ENCODE data around the gene CTNS.

CTNS gene

DNA sequence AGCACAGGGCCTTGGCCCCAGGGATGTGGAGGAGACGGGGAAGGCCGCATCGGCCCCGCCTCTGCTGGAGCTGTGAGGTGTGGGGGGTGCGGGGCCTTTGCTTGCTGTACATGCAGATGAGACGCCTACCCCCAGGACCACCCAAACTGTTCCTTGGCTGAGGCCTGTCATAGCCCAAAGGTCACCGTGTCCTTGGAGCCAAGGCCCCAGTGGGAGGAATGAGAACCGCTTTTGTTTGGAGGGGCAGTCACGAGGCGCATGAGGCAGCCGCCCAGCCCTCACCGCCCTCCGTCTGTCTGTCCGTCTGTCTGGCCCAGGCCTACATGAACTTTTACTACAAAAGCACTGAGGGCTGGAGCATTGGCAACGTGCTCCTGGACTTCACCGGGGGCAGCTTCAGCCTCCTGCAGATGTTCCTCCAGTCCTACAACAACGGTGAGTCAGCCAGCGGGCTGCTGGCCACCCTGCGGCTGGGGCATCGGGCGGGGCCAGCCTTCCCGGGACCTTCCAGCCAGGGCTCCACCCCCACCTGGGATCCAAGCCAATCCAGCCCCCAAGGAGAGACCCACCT lies 23.1 kb downstream of the CTNS start:
- no peak for DNase-seq

DNA sequence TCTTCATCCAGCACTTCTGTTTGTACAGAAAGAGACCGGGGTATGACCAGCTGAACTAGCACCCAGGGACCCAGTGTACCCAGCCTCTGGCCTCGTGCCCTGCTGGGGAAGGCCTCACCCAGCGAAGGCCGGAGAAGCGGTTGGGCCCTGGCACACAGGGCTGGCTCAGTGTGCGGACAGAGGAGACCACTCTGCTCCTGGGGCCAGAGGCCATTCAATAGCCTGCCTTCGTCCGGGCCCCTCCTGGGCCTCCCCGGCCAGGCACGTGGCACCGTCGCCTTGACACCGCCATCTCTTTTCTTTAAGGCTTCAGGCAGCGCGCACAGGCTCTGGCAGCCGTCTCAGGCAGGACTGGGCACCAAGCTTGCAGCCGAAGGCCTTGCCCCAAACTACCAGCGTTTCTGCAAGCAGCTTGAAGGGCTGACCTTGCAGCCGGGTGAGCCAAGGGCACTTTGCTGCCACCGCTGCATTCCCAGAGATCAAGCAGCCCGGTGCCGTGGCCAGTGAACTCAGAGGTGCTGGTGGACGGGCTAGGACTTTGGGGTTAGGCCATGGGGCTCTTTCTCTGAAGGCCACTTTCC lies 23.8 kb downstream of the CTNS start:
- DNase-seq: no peak

DNA sequence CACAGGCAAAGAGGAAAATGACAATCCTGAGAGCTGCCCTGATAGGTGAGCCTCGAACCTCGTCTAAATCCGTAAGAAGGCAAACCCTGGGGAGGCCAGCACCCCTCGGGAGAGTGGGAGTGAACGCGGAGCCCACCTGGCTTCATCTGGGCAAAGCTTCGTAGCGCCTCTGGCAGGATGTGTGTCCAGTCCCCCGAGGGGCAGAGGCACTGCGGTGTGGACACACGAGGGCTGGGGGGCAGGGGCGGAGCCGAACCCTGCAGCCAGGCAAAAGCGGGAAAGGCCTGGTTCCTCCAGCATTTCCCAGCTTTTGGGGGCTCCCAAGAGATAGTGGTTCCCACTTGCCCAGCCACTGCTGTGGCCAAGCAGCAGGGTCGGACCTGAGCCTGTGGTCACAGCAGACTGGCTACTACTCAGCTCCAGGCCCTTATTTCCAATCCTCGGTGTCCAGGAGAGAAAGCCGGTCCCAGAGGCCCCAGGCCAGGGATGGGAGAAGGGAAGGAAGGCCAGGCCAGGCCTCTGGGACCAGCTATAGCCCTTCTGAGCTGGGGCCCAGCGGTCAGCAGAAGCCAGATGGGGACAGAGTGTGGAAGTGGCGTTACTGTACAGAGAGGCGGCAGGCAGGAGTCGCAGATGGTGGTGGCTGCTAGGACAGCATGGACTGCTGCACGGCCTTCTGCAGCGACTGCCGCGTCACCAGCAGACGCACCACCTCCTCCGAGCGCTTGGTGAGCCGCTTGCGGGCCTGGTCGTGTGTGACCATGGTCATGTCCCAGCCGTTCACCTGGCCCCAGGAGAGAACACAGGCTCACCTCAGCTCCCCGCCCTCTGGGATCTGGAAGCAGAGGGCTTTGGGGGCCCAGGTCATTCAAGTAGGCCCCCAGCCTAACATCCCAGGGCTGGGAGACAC lies 26.8 kb downstream of the CTNS start:
- DNase-seq: no peak

DNA sequence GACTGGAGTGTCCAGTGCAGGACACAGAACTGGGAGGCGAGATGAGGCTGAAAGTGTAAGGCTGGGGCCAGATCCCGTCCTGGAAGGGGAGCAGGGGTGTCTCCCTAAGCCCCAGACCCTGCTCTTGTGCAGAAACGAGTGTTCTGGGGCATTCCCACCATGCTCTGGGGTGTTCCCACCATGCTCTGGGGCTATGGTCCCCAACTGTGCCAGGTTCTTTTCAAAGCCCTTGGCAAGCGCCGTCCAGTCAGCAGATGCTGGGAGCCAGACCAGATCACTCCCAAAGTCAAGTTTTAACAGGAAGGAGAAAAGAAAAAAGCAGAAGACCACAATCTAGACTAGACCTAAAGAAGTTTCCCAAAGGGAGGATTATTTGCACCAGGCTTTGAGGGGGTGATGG lies 29.3 kb downstream of the CTNS start:
- DNase-seq: no peak

DNA sequence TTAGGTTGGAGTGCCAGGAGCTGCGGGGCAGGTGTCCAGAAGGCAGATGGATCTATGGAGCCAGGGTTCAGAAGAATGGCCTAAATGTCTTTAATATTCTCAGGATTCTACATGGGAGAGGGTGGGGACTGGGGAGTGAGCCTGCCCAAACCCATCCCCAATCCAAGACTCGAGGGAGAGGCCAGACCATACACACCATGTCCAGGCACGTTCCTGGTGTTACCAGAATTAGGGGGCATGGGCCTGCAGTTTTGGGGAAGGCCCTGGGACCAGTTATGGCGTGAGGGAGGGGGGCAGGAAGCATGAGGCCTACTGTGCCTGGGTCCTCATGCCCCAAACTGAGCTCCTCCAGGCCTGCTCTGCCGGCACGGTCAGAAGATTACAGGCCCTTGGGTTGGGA lies 30.0 kb downstream of the CTNS start:
- no peak for DNase-seq

DNA sequence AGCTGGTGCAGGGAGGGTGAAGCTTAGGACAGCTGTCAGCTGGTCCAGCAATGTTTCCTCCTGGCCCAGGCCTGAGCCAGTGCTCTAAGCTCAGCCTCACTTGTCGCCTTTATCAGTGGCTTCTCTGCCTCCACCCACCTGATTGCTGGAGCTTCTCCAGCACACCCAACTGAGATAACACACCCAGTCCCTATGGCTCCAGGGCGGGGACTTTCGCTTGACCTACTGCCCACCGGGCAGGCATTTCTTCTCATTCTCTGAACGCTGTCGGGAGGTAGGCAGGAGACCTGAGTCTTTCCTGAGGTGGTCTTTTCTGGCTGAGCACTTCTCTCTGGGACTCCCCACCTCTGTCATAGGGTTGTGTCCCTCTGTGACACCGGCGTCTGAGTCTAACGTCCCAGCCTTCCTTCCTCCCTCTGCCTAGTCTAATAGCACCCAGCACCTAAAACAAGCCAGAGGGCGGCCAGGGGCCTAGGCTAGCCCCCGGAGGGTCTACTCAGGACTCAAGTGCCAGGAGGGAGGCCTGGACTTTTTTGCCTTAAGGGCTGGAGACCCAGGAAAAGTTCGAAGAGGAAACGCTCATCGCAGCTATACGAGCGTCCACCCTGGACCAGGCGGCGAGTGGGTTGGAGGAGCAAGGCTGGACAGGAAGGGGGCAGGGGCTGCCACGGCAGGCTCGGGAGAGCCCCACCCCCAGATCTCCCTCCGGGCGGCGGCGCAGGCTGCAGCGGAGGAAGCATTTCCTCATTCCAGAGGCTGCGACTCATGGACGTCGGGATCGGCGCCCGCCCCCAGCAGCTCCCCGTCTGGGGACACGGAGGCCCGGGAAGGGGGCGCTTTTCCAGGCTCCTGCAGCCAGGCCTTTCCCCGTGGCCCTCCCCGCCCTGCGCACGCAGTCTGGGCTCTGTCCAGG lies 31.1 kb downstream of the CTNS start:
- DNase-seq: no peak

DNA sequence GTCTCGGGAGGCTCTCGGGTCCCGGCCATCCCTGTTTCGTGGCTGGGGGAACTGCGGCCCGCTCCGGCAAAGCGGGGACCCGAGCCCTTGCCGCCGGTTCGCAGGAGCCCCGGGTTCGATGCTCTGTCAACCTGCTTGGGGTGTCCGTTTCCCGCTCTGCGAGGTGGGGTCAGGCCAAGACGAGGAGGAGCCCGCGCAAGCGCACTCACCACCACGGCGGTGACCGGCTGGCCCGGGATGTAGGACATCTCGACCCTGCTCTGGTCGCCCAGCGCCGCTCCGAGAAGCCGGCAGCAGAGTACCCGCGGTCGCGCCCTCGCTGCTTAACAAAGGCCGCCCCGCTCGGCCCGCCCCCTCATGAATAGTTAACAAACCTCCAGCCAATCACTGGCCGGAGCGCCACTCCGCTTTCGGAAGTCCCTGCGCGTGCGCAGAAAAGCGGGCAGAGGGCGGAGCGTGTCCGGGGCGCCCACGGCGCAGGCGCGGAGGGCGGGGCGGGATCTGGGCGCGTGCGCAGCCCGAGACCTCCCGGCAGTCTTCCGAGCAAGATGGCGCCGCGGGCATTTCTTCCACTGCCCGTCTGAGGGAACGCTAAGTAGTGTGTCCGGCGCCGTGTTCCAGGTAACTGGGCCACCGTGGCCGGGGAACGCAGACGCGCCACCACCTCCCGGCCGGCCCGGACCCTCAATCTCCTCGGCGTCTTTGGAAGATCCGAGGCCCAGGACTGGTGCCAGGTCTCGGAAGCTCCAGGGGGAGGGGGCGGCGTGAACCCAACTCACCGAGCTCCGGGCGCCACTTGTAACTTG lies 31.9 kb downstream of the CTNS start, which contains the start of the genes EMC6 and TAX1BP3:
TSS of gene EMC6 (plus strand) at position 534 of the 806 bp plus-strand sequence. CDS start 335 bp downstream, outside the sequence.
TSS of gene TAX1BP3 (minus strand) at position 300 of the 806 bp plus-strand sequence. CDS start at position 248, 52 bp downstream.
- DNase-seq: peak; percentile 97

DNA sequence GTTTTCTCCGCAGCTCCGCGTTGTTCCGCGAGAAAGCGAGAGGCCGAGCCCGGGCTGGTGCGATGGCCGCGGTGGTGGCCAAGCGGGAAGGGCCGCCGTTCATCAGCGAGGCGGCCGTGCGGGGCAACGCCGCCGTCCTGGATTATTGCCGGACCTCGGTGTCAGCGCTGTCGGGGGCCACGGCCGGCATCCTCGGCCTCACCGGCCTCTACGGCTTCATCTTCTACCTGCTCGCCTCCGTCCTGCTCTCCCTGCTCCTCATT lies 32.5 kb downstream of the CTNS start:
- DNase-seq: no peak

DNA sequence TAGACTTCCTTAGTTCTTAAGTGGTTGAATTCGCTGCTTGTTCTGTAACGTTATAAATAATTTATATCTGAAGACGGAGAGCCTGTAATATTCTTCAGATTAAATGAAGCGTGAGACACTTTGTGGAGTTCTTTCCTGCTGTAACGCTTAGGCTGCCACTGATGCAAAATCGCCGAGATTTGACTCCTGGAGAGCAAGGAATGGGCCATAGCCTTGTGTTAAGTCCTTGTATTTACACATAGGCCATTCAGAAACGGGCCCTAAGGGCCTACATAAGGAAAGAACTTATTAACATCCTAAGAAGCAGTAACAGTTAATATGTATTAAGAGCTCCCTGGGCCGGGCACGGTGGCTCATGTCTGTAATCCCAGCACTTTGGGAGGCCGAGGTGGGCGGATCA lies 33.0 kb downstream of the CTNS start:
- DNase-seq: no peak

DNA sequence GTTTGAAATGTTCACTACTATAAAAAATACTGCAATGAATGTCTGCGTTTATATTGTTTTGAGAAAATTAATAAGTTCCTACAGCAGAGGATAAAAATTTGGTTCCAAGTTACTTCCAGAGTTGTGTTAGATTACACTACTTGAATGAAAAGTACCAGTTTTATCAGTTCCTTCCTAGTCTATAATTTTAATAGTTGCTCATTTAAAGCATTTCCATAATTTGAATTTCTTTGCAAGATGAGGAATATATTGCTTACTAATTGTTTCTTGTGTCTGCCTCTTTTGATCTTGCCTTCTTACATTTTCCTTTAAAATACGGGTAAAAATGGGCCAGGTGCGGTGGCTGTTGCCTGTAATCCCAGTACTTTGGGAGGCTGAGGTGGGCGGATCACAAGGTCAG lies 36.0 kb downstream of the CTNS start:
- no peak for DNase-seq

- no peak for DNase-seq
Measured at GRCh38 chr17:3675886-3676285, 39.3 kb downstream of the CTNS start.

DNA sequence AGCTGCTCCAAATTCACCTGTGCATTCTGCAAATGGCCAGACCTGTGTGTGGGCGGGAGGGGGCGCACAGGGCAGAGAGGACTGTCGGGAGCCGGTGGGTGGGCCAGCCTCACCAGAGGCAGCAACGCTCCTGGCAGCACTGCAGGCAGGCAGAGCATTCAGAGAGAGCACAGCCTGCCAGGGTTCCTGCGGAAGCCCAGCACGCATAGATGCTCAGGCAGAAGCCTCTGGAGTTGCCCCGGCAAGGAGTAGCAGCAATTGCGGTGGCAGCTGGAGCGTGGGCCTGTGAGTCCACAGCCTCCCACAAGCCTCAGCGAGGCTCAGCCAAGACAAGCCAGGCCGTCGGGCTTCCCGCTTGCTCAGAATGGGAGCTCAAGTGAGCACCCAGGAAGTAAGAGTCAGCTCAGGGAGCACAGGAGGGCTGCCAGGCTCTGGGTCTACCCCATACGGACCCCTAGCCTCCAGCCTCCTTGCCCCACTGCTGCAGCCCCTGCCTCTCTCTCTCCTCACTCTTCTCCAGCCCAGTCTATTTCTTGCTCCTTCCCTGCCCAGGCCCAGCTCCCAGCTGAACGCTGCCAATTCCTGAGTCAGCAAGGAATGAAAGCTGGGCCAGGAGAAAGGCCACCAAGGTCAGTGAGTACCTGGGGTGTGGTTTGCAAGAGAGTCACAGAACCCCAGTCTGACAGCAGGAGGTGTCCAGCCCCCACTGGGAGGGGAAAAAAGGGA lies 41.7 kb downstream of the CTNS start:
- no peak for DNase-seq

- no peak for DNase-seq
Measured at GRCh38 chr17:3678821-3679530, 42.4 kb downstream of the CTNS start.

DNA sequence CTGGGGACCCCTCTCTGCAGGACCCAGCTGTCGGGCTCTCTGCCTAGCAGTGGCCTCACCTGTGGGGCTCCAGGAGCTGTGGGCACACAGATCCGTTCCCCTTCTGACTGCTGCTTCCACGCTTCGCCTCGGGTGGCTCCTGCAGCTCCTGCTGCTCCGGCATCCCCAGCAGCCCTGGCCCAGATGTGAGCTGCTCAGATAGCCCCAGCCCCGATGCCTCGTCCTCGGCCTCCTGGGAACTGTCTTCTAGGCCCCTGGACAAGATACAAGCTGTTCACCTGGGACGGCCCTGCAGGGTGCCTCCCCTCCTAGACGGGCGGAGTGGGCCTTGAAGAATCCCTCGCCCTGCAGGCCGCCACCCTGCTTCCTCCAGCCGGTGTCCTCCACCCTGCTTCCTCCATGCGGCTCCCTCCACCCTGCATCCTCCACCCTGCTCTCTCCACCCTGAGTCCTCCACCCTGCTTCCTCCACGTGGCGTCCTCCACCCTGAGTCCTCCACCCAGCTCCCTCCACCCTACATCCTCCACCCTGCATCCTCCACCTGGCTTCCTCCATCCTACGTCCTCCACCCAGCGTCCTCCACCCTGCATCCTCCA lies 43.1 kb downstream of the CTNS start:
- DNase-seq: no peak

DNA sequence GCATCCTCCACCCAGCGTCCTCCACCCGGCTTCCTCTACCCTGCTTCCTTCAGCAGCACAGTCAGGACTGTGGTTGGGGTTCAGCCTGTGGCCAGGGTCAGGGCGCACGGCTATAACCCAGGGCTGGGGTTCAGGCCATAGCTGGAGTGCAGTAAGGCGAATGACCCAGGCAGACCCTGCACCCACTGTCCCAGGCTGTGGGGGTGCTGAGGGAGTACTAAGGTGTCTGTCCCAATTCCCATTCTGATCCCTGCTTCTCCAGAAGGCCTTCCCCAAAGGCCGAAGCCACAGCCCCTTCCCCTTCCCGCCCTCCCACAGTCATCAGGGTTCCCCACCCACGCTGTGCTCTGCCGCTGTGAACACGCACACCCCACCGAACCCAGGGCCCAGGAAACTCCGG lies 44.5 kb downstream of the CTNS start:
- DNase-seq: no peak

- DNase-seq: no peak
Measured at GRCh38 chr17:3681565-3681964, 45.0 kb downstream of the CTNS start.

DNA sequence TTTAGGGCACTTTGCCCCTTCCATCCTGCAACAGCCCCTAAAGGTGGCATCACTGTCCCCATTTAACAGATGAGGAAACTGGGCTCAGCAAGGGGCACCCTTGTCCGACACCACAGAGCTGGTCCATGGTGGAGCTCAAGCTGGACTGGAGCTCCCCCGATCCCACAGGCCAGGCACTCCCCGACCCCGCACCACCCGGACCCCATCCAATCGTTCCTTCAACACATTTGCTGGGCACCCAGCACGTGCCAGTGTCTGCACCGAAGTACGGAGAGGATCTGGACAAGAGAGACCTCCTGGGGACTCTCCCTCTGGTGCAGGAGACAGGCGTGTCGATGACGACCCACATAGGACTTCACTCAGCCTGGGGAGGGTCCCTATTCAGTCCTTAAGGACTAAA lies 45.5 kb downstream of the CTNS start:
- DNase-seq: no peak

DNA sequence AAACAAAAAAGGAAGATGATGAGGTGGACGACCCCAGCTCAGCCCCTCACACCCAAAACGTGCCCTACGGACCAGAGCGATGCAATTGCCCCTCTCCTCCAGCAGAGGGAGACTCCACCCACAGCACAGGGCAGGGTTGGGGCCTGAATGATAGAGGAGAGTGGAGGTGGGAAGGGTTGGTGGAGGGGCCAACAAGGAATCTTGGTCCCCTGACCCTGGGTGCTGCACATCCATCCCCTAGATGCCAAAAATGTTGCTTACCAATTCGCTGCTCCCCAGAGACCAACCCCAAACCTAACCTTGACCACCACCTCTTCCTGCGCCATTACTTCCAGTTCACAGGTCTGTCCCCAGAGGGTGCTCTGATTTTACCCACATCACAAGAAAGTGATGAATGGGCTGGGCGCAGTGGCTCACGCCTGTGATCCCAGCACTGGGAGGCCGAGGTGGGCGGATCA lies 46.5 kb downstream of the CTNS start:
- DNase-seq: peak; percentile 41

DNA sequence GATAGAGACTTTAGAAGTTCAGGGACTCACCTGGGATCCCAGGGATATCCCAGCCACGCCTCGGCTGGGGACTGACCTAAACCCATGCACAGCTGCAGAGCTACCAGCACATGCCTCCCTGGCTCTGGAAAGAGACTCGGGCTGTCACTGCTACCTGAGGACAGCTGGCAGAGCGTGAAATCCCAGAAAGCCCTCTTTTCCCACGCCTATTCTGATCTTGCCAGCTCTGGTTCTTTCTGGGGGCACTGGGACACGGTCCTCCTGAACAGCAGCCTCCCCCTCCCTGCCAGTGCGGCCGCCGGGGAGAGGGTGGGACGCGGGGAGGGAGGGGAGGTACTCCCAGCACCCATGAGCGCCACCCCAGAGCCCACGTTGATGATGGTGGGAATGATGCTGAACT lies 48.6 kb downstream of the CTNS start:
- DNase-seq: no peak

DNA sequence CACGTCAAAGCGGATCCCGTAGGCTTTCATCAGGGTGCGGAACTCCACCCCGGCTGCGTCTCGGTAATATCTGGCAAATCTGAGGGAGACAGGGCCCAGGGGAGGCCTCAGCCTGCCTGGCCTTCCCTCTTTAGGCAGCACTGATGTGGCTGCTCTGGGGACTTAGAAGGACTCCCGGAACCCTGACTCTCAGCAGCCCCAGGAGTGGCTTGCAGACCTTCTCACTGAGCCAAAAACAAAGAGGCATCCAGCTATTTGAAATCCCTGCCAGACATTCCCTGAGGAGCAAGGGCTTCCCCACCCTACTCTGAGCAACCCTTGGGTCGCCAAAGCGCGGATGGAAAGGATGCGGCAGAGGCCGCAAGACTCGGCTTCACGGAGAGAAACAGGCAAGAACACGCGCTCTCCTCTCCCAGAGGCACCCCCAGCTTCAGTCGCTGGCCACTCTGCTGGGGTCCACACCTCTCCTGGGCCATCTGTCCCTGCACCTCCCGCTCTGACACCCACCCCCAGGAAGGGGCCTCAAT lies 51.5 kb downstream of the CTNS start:
- peak; percentile 63 for DNase-seq

All from NCI-H1436 (cell line).